Loucy (cell line): ENCODE data around the gene IRS1.

Source experiments
- H2AFZ ChIP-seq: fragments of 200-600 bp; sonication (generic); 2 replicates; pipeline ENCODE4 v1.6.0; 2016; ENCODE audit warnings: antibody characterized with exemption, mild to moderate bottlenecking, low read length, moderate library complexity
- H3F3A ChIP-seq: fragments of 200-600 bp; 2 replicates; pipeline ENCODE4 v1.6.0; 2016; ENCODE audit warnings: antibody characterized with exemption, low read depth, mild to moderate bottlenecking
- H3K27me3 ChIP-seq: fragments of 200-600 bp; sonication (generic); 2 replicates; pipeline ENCODE4 v1.6.1; 2014; ENCODE audit warnings: low read length, mild to moderate bottlenecking; ENCODE audit not compliant: insufficient read depth, poor library complexity, severe bottlenecking
- H3K36me3 ChIP-seq: fragments of 200-600 bp; sonication (generic); 2 replicates; pipeline ENCODE4 v1.6.1; 2016; ENCODE audit warnings: low read length; ENCODE audit not compliant: insufficient read depth
- H3K4me1 ChIP-seq: fragments of 200-600 bp; sonication (generic); 2 replicates; pipeline ENCODE4 v1.5.1; 2014; ENCODE audit warnings: low read length, mild to moderate bottlenecking; ENCODE audit not compliant: insufficient read depth, poor library complexity, severe bottlenecking
- H3K4me2 ChIP-seq: fragments of 200-600 bp; sonication (generic); 2 replicates; pipeline ENCODE4 v1.6.0; 2014; ENCODE audit warnings: antibody characterized with exemption, low read length, low read depth, mild to moderate bottlenecking; ENCODE audit not compliant: poor library complexity, severe bottlenecking
- H3K4me3 ChIP-seq: fragments of 200-600 bp; sonication (generic); 2 replicates; pipeline ENCODE4 v1.5.1; 2014; ENCODE audit warnings: low read length, mild to moderate bottlenecking, mixed read lengths; ENCODE audit not compliant: poor library complexity, severe bottlenecking
- H3K79me2 ChIP-seq: fragments of 200-600 bp; sonication (generic); 2 replicates; pipeline ENCODE4 v1.6.1; 2014; ENCODE audit warnings: low read length; ENCODE audit not compliant: insufficient read depth
- H3K9ac ChIP-seq: fragments of 200-600 bp; sonication (generic); 2 replicates; pipeline ENCODE4 v1.6.0; 2014; ENCODE audit warnings: mild to moderate bottlenecking, low read depth, low read length, moderate library complexity; ENCODE audit not compliant: poor library complexity, severe bottlenecking
- H3K9me2 ChIP-seq: fragments of 200-600 bp; sonication (generic); replicated peaks from 2 replicates; pipeline ENCODE4 v1.6.1; 2016; ENCODE audit warnings: low read depth, low read length, mixed read lengths
- H3K9me3 ChIP-seq: fragments of 200-600 bp; sonication (generic); 2 replicates; pipeline ENCODE4 v1.6.1; 2014; ENCODE audit warnings: mild to moderate bottlenecking, antibody characterized with exemption, low read length, low read depth; ENCODE audit not compliant: insufficient read depth
- H4K20me1 ChIP-seq: fragments of 200-600 bp; sonication (generic); 2 replicates; pipeline ENCODE4 v1.6.0; 2014; ENCODE audit warnings: antibody characterized with exemption, low read length, mild to moderate bottlenecking; ENCODE audit not compliant: insufficient read depth, poor library complexity, severe bottlenecking
- CTCF ChIP-seq: fragments of 200-600 bp; sonication (generic); conservative IDR thresholded peaks from 2 replicates; pipeline ENCODE4 v1.5.1; 2014; ENCODE audit warnings: mild to moderate bottlenecking, antibody characterized with exemption, low read length
- EZH2phosphoT487 ChIP-seq: fragments of 200-600 bp; IDR thresholded peaks from 2 replicates; pipeline ENCODE4 v1.6.1; 2018; ENCODE audit warnings: antibody characterized with exemption, mild to moderate bottlenecking, moderate library complexity, borderline replicate concordance

The IRS1 gene

GRCh38 chr2:226707499-226707898 is 92.1 kb downstream of the IRS1 start:
- Histone ChIP-seq H3K9me3 (no peaks in the 10 kb centered on the region), H3K4me3 (no peak overlapping the region), H3K4me1 (no peaks in the 10 kb centered on the region), H3K27me3 (peaks cover 3% of the 10 kb centered on the region), H3K9me2 (no peaks in the 10 kb centered on the region; the same call in 1 of the 2 replicates), H3K4me2 (no peak overlapping the region), H4K20me1 (no peaks in the 10 kb centered on the region), H3K9ac (no peak overlapping the region), H3K79me2 (no peaks in the 10 kb centered on the region), H2AFZ (no peak overlapping the region), H3F3A (no peaks in the 10 kb centered on the region), H3K36me3 (no peaks in the 10 kb centered on the region)
- no peak for TF ChIP-seq CTCF
- TF ChIP-seq EZH2phosphoT487: no peak

GRCh38 chr2:226705965-226706364 is 93.7 kb downstream of the IRS1 start:
- Histone ChIP-seq H3K9ac (no peak overlapping the region), H3K9me3 (no peaks in the 10 kb centered on the region), H2AFZ (no peak overlapping the region), H3K79me2 (no peaks in the 10 kb centered on the region), H3K4me3 (no peak overlapping the region), H3F3A (no peaks in the 10 kb centered on the region), H3K4me1 (no peaks in the 10 kb centered on the region), H3K36me3 (no peaks in the 10 kb centered on the region), H4K20me1 (no peaks in the 10 kb centered on the region), H3K4me2 (no peak overlapping the region), H3K27me3 (peaks cover 3% of the 10 kb centered on the region), H3K9me2 (no peaks in the 10 kb centered on the region; the same call in 1 of the 2 replicates)
- TF ChIP-seq EZH2phosphoT487 (no peak), CTCF (no peak)

GRCh38 chr2:226705133-226705886 is 94.3 kb downstream of the IRS1 start:
- H3K27me3 ChIP-seq: no peaks in the 10 kb centered on the region
- no peaks in the 10 kb centered on the region for H3K36me3 ChIP-seq
- H3K4me2 ChIP-seq: no peak overlapping the region
- no peak overlapping the region for H2AFZ ChIP-seq
- no peak for TF ChIP-seq EZH2phosphoT487
- no peak for TF ChIP-seq CTCF
- no peak overlapping the region for H3K9ac ChIP-seq
- no peaks in the 10 kb centered on the region for H3F3A ChIP-seq
- no peaks in the 10 kb centered on the region for H3K79me2 ChIP-seq
- no peaks in the 10 kb centered on the region for H3K9me3 ChIP-seq
- H3K4me3 ChIP-seq: no peak overlapping the region
- no peaks in the 10 kb centered on the region; the same call in 1 of the 2 replicates for H3K9me2 ChIP-seq
- no peaks in the 10 kb centered on the region for H4K20me1 ChIP-seq
- H3K4me1 ChIP-seq: no peaks in the 10 kb centered on the region
